ENCODE results near the gene RNF152. TPM values are rescaled to one million over a fixed set of nuclear protein-coding genes. Genes with fewer than 3 reads are reported as not detected.

Gene RNF152
- polyA plus RNA-seq, 1 of the 3 experiments (the other 2 are of a cell fraction) = 6.6 TPM

GRCh38 chr18:61822879-61823278 is 69.9 kb downstream of the RNF152 start:
- Histone ChIP-seq H3K27me3 (ENCODE audit: insufficient read depth) (no peaks in the 10 kb centered on the region), H2AFZ (ENCODE audit: low read depth) (no peak overlapping the region), H3K4me3 (ENCODE audit: low read depth in 2 of 2, low read length in 1 of 2) (no peak overlapping the region), H3K27ac (ENCODE audit: low read depth in 2 of 2, low read length in 1 of 2) (no peak overlapping the region), H3K4me1 (ENCODE audit: control insufficient read depth in 1 of 2, insufficient read depth in 2 of 2, low read depth in 1 of 2, low read length in 1 of 2) (peaks cover 10 to 14% of the 10 kb centered on the region in 2 experiments; a peak in 3 of 4 replicates), H3K79me2 (ENCODE audit: insufficient read depth) (peaks cover 97% of the 10 kb centered on the region), H4K20me1 (ENCODE audit: insufficient read depth) (peaks cover 24% of the 10 kb centered on the region), H3K9me2 (no peaks in the 10 kb centered on the region), H3K36me3 (replicated peaks in 1 of 2; ENCODE audit: control insufficient read depth in 1 of 2, insufficient read depth in 2 of 2, low read length in 1 of 2) (peaks cover 0 to 26% of the 10 kb centered on the region in 2 experiments), H3K4me2 (no peak overlapping the region), H3K9ac (no peak overlapping the region), H3F3A (replicated peaks; ENCODE audit: insufficient read depth) (peaks cover 3% of the 10 kb centered on the region), H3K9me3 (no peaks in the 10 kb centered on the region)
- TF ChIP-seq GABPA (IDR thresholded peaks at IDR 0.05; ENCODE audit: low read depth) (no peak), RCOR1 (IDR thresholded peaks at IDR 0.05; ENCODE audit: low read length) (no peak), TCF12 (IDR thresholded peaks at IDR 0.05) (no peak), RAD21 (IDR thresholded peaks at IDR 0.05; ENCODE audit: low read length) (no peak), REST (IDR thresholded peaks at IDR 0.05; ENCODE audit: low read depth, low read length) (no peak), SIN3A (IDR thresholded peaks at IDR 0.05; ENCODE audit: borderline replicate concordance, low read depth, low read length) (no peak), IRF3 (IDR thresholded peaks at IDR 0.05; ENCODE audit: low read depth, low read length) (no peak), PBX3 (IDR thresholded peaks at IDR 0.05) (no peak), FOSL2 (IDR thresholded peaks at IDR 0.05; ENCODE audit: borderline replicate concordance, low read depth) (no peak), CTCF (IDR thresholded peaks at IDR 0.05) (no peak), RFX5 (IDR thresholded peaks at IDR 0.05; ENCODE audit: low read length) (no peak; the same call in 1 of the 2 replicates), MXI1 (IDR thresholded peaks at IDR 0.05; ENCODE audit: low read depth, low read length) (no peak), ELF1 (IDR thresholded peaks at IDR 0.05) (no peak), POLR2AphosphoS5 (IDR thresholded peaks at IDR 0.05; ENCODE audit: low read depth, low read length) (no peak), TAF1 (IDR thresholded peaks at IDR 0.05; ENCODE audit: borderline replicate concordance, low read depth, low read length) (no peak)
- DNase-seq = no peak
- ChIA-PET CTCF (interaction anchor here (1.0 kb wide), 1 partner anchor 78 kb away, joined by 4 read pairs; no protein-coding TSS in a partner anchor), POLR2A (no interaction called here)
- WGBS (ENCODE audit: low lambda C conversion rate) = 98% methylated on average over 4 of the region's 4 CpGs
